Kidney epithelial cell (primary cell): Measurements from ENCODE around the gene TMEM8B. TPM values are rescaled to one million over a fixed set of nuclear protein-coding genes. Genes with fewer than 3 reads are reported as not detected.

Experiments used
- DNase-seq: peaks from one replicate; pipeline ENCODE4 v3.0.0-alpha.2; 2010; ENCODE audit warnings: low read depth
- H3K27me3 ChIP-seq: 2 replicates; pipeline ENCODE4 v1.6.0; 2011; ENCODE audit warnings: low read length; ENCODE audit not compliant: control insufficient read depth, insufficient read depth
- H3K36me3 ChIP-seq: 2 replicates; pipeline ENCODE4 v1.5.1; 2011; ENCODE audit warnings: low read length; ENCODE audit not compliant: control insufficient read depth, insufficient read depth
- H3K4me3 ChIP-seq: 2 replicates; pipeline ENCODE4 v1.5.1; 2011; ENCODE audit warnings: low read depth, mild to moderate bottlenecking, control low read depth, low read length
- CTCF ChIP-seq: IDR thresholded peaks from 2 replicates; pipeline ENCODE4 v1.5.1; 2011; ENCODE audit warnings: mild to moderate bottlenecking, moderate library complexity, low read length, control low read depth, inconsistent platforms; ENCODE audit not compliant: insufficient read depth, poor library complexity, severe bottlenecking
- total RNA-seq: library from RNA; depleted of rRNA; stranded (reverse); fragments of >200 nt; gene quantifications from 2 replicates; pipeline ENCODE4 v1.2.3, GENCODE V29; 2015

TMEM8B gene
- total RNA-seq, 1 donor from 2014 or later, result 5.9 TPM

GRCh38 chr9:35899021-35899420 lies 70.0 kb downstream of the TMEM8B start:
- no peaks in the 10 kb centered on the region for H3K36me3 ChIP-seq
- H3K4me3 ChIP-seq, result no peak overlapping the region
- no peak for TF ChIP-seq CTCF
- no peak for DNase-seq
- H3K27me3 ChIP-seq, result no peaks in the 10 kb centered on the region

- Histone ChIP-seq H3K4me3 (no peak overlapping the region), H3K27me3 (no peaks in the 10 kb centered on the region), H3K36me3 (no peaks in the 10 kb centered on the region)
- TF ChIP-seq CTCF, result peak; percentile 55
- DNase-seq, result no peak
Observed at GRCh38 chr9:35903049-35903448, 74.0 kb downstream of the TMEM8B start.

GRCh38 chr9:35904338-35904737 lies 75.3 kb downstream of the TMEM8B start:
- H3K27me3 ChIP-seq, result no peaks in the 10 kb centered on the region
- DNase-seq, result no peak
- no peaks in the 10 kb centered on the region for H3K36me3 ChIP-seq
- no peak overlapping the region for H3K4me3 ChIP-seq
- no peak for TF ChIP-seq CTCF

GRCh38 chr9:35905051-35905781 lies 76.2 kb downstream of the TMEM8B start:
- Histone ChIP-seq H3K36me3 (no peaks in the 10 kb centered on the region), H3K27me3 (no peaks in the 10 kb centered on the region), H3K4me3 (no peak overlapping the region)
- no peak for TF ChIP-seq CTCF
- DNase-seq, result no peak

GRCh38 chr9:35905912-35906679 lies 77.1 kb downstream of the TMEM8B start, which contains the start of gene HRCT1:
TSS of gene HRCT1 (plus strand) at chr9:35906202. CDS start at chr9:35906288, 86 bp downstream.
- no peak for TF ChIP-seq CTCF
- H3K36me3 ChIP-seq, result no peaks in the 10 kb centered on the region
- peak; percentile 80 for DNase-seq
- no peak within 1 kb of the TSS for H3K4me3 ChIP-seq
- no peaks in the 10 kb centered on the region for H3K27me3 ChIP-seq
